ENCODE measurements around the gene CYSLTR2. TPM values are rescaled to one million over a fixed set of nuclear protein-coding genes. Genes with fewer than 3 reads are reported as not detected.

Gene CYSLTR2
- total and polyA plus RNA-seq, 2 donors (not counting 1 experiment from before 2014, with no cell fraction given) = 0.03 TPM; not detected in 1

DNA sequence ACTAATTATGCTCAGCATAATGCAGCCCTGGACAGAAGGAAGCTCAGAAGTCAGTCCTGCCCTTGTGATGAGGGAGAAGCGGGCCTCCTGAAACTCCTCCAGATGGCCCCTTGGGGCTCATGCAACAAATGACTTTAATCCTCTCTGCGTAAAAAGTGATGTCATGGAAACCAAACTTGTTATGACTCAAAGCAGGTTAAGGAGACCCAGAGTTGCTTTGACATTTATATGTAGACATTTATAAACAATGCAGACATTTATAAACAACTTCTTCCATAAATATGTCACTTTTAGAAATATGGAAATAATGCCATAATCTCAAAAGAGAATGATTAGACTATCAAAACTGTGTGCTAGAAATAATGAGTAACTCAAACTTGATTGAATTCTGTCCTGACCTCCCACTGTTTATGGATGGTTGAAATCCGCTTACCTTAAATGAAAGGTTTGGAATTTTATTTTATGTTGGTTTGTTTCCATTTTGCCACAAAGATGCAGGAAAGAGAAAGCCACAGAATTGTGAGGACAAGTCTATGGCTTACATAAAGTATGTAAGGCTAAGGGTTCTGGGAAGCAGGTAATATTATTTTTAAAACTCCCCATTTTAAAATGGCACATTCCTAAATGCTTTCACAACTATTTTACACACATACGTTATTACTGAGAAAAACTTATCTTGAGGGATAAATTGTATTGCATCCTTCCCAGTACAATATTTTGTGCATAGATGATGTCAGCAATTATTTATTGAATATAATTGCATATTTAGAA lies 73.7 kb downstream of the CYSLTR2 start:
- DNase-seq (ENCODE audit: low read depth in 2 of 2) = peak in 1 of 2 donors; percentile 92
- H3K27me3 ChIP-seq (ENCODE audit: control insufficient read depth, insufficient read depth, low read length) = no peaks in the 10 kb centered on the region
- no peak overlapping the region for H3K27ac ChIP-seq (ENCODE audit: insufficient read depth, low read length)
- no peaks in the 10 kb centered on the region for H3K9me3 ChIP-seq (ENCODE audit: control insufficient read depth, insufficient read depth, low read depth, low read length)
- H3K4me3 ChIP-seq (replicated peaks in 1 of 4; ENCODE audit: control extremely low read depth in 1 of 4, insufficient read depth in 1 of 4, low read depth in 3 of 4, low read length in 4 of 4) = no peak overlapping the region
- TF ChIP-seq, protein P1, sequence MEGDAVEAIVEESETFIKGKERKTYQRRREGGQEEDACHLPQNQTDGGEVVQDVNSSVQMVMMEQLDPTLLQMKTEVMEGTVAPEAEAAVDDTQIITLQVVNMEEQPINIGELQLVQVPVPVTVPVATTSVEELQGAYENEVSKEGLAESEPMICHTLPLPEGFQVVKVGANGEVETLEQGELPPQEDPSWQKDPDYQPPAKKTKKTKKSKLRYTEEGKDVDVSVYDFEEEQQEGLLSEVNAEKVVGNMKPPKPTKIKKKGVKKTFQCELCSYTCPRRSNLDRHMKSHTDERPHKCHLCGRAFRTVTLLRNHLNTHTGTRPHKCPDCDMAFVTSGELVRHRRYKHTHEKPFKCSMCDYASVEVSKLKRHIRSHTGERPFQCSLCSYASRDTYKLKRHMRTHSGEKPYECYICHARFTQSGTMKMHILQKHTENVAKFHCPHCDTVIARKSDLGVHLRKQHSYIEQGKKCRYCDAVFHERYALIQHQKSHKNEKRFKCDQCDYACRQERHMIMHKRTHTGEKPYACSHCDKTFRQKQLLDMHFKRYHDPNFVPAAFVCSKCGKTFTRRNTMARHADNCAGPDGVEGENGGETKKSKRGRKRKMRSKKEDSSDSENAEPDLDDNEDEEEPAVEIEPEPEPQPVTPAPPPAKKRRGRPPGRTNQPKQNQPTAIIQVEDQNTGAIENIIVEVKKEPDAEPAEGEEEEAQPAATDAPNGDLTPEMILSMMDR (conservative IDR thresholded peaks at IDR 0.05 in 1 of 2, IDR thresholded peaks at IDR 0.05 in 1 of 2; ENCODE audit: low read depth in 1 of 2, low read length in 2 of 2) = no peak
- TF ChIP-seq EZH2 (IDR thresholded peaks at IDR 0.05; ENCODE audit: low read length, missing control alignments) = no peak
- H2AFZ ChIP-seq (ENCODE audit: low read length) = no peak overlapping the region
- H3K4me1 ChIP-seq (ENCODE audit: control insufficient read depth, extremely low read depth, insufficient read depth, low read length) = no peaks in the 10 kb centered on the region
- no peaks in the 10 kb centered on the region for H3K36me3 ChIP-seq (ENCODE audit: control insufficient read depth, insufficient read depth, low read length)
- no peaks in the 10 kb centered on the region for H3K79me2 ChIP-seq (ENCODE audit: control insufficient read depth, insufficient read depth, low read length)
- H3K4me2 ChIP-seq (ENCODE audit: extremely low read depth, insufficient read depth, low read length) = no peak overlapping the region
- H4K20me1 ChIP-seq (ENCODE audit: control insufficient read depth, extremely low read depth, insufficient read depth, low read length) = no peaks in the 10 kb centered on the region
- H3K9ac ChIP-seq (ENCODE audit: insufficient read depth, low read length) = no peak overlapping the region

DNA sequence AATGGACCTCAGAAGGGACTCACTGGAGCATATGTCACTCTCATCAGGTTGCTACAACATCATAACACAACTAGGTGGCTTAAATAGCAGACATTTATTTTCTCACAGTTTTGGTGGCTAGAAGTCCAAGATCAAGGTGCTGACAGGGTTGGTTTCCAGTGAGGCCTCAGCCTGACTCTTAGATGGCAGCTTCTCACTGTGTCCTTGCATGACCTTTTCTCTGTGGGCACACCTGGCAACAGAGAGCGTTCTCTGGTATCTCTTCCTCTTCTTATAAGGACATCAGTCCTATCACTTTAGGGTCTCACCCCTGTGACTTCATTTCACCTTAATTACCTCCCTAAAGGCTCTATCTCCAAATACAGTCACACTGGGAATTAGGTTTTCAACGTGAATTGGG lies 74.5 kb downstream of the CYSLTR2 start:
- Histone ChIP-seq H3K36me3 (ENCODE audit: control insufficient read depth, insufficient read depth, low read length) (no peaks in the 10 kb centered on the region), H3K4me3 (replicated peaks in 1 of 4; ENCODE audit: control extremely low read depth in 1 of 4, insufficient read depth in 1 of 4, low read depth in 3 of 4, low read length in 4 of 4) (no peak overlapping the region), H3K27ac (ENCODE audit: insufficient read depth, low read length) (no peak overlapping the region), H3K79me2 (ENCODE audit: control insufficient read depth, insufficient read depth, low read length) (no peaks in the 10 kb centered on the region), H3K4me2 (ENCODE audit: extremely low read depth, insufficient read depth, low read length) (no peak overlapping the region), H3K9ac (ENCODE audit: insufficient read depth, low read length) (no peak overlapping the region), H3K27me3 (ENCODE audit: control insufficient read depth, insufficient read depth, low read length) (no peaks in the 10 kb centered on the region), H3K9me3 (ENCODE audit: control insufficient read depth, insufficient read depth, low read depth, low read length) (no peaks in the 10 kb centered on the region), H2AFZ (ENCODE audit: low read length) (no peak overlapping the region), H3K4me1 (ENCODE audit: control insufficient read depth, extremely low read depth, insufficient read depth, low read length) (no peaks in the 10 kb centered on the region), H4K20me1 (ENCODE audit: control insufficient read depth, extremely low read depth, insufficient read depth, low read length) (no peaks in the 10 kb centered on the region)
- TF ChIP-seq EZH2 (IDR thresholded peaks at IDR 0.05; ENCODE audit: low read length, missing control alignments) = no peak
- TF ChIP-seq, protein P1 (conservative IDR thresholded peaks at IDR 0.05 in 1 of 2, IDR thresholded peaks at IDR 0.05 in 1 of 2; ENCODE audit: low read depth in 1 of 2, low read length in 2 of 2) = no peak
- DNase-seq (ENCODE audit: low read depth in 2 of 2) = no peak

DNA sequence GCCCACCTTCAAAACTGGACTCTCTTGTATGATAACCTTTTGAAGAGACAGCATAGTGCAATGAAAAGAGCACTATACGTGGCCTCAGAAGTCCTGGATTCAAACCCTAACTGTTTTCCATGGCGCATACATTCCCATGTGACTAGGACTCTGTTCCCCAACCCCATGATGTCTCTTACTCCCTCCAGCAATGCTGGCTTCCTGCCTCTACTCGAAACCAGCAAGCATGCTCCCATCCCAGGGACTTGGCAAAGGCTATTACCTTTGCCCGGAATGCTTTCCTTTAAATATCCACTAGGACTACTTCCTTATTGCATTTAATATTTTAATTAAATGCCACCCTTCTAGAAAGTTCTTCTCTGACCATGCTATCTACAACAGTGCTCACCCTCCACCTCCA lies 75.1 kb downstream of the CYSLTR2 start:
- TF ChIP-seq, protein P1 (conservative IDR thresholded peaks at IDR 0.05 in 1 of 2, IDR thresholded peaks at IDR 0.05 in 1 of 2; ENCODE audit: low read depth in 1 of 2, low read length in 2 of 2) = no peak
- TF ChIP-seq EZH2 (IDR thresholded peaks at IDR 0.05; ENCODE audit: low read length, missing control alignments) = no peak
- Histone ChIP-seq H3K4me2 (ENCODE audit: extremely low read depth, insufficient read depth, low read length) (no peak overlapping the region), H3K79me2 (ENCODE audit: control insufficient read depth, insufficient read depth, low read length) (no peaks in the 10 kb centered on the region), H4K20me1 (ENCODE audit: control insufficient read depth, extremely low read depth, insufficient read depth, low read length) (no peaks in the 10 kb centered on the region), H3K9me3 (ENCODE audit: control insufficient read depth, insufficient read depth, low read depth, low read length) (no peaks in the 10 kb centered on the region), H3K4me1 (ENCODE audit: control insufficient read depth, extremely low read depth, insufficient read depth, low read length) (no peaks in the 10 kb centered on the region), H3K27ac (ENCODE audit: insufficient read depth, low read length) (no peak overlapping the region), H3K36me3 (ENCODE audit: control insufficient read depth, insufficient read depth, low read length) (no peaks in the 10 kb centered on the region), H3K4me3 (replicated peaks in 1 of 4; ENCODE audit: control extremely low read depth in 1 of 4, insufficient read depth in 1 of 4, low read depth in 3 of 4, low read length in 4 of 4) (no peak overlapping the region), H3K27me3 (ENCODE audit: control insufficient read depth, insufficient read depth, low read length) (no peaks in the 10 kb centered on the region), H3K9ac (ENCODE audit: insufficient read depth, low read length) (no peak overlapping the region), H2AFZ (ENCODE audit: low read length) (no peak overlapping the region)
- peak in 1 of 2 donors; percentile 28 for DNase-seq (ENCODE audit: low read depth in 2 of 2)

Data from fibroblast of lung (primary cell).